A172 (cell line): Measurements from ENCODE around the gene RABL2A. TPM values are rescaled to one million over a fixed set of nuclear protein-coding genes. Genes with fewer than 3 reads are reported as not detected.
"Not testable (repeated sequence)": the region's sequence is repeated elsewhere in the genome, so short reads cannot be mapped to it uniquely, and the experiment has no call there.

ENCODE experiments used
- DNase-seq: peaks from one replicate; pipeline ENCODE4 v3.0.0-alpha.2; 2015; ENCODE audit warnings: low spot score
- total RNA-seq: library from RNA; depleted of rRNA; stranded (reverse); fragments of >200 nt; shearing (Covaris generic); gene quantifications from 2 replicates; pipeline ENCODE4 v1.2.3, GENCODE V29; 2014; rRNA removed

The RABL2A gene
- 7.0 and 14.4 TPM in 2 replicates for total RNA-seq

DNA sequence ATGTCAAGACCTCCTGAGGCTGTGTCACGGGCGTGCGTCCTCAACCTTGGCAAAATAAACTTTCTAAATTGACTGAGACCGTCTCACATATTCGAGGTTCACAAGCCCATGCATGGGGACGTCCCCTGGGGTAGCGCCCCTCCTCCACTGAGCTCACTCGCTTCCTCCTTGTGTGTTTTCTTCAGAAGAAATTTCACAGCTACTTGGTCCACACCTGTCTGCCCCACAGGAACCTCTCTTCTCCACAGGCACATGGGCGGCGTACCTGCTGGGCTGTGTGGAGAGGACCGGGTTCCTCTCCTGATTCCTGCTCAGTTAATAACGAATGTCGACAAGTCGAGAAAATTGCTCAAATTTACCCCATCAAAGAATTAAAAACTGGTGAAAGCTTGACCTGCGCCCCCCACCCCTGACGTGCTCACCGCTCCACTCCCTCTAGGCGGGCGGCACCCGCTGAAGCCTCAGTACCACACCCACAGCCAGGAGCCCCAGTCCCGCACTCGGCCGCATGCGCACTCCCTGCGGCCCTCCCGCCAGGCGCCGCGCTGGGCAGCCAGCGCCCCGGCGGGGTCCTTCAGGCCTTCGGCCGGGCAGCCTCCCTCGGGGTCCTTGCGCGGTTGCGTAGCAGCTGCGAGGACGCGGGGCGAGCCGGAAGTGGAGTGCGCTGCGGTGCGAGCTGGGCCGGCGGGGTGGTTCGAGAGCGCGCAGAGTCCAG is at the start of gene RABL2A:
Gene RABL2A (plus strand): TSS at position 651 of the 715 bp plus-strand sequence. CDS start 1,341 bp downstream, outside the sequence.
- peak; percentile 46 for DNase-seq

DNA sequence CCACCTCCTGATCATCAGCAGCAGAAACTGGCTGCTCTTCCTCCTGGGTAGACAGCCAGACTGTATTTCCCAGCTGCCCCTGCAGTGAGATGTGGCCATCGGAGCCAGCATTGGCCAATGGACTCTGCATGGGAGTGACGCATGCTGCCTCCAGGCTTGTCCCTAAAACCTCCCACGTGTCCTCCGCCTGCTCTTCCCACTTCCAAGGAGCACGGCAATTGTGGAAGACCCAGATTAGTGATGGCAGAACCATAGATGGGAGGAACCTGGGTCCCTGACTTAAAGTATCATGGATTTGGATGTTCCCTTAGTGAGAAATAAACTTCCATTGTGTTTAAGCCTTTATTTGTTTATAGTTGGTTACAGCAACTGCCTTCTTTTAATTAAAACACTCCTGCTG is 48.6 kb upstream of the RABL2A start:
- not testable (repeated sequence) for DNase-seq

DNA sequence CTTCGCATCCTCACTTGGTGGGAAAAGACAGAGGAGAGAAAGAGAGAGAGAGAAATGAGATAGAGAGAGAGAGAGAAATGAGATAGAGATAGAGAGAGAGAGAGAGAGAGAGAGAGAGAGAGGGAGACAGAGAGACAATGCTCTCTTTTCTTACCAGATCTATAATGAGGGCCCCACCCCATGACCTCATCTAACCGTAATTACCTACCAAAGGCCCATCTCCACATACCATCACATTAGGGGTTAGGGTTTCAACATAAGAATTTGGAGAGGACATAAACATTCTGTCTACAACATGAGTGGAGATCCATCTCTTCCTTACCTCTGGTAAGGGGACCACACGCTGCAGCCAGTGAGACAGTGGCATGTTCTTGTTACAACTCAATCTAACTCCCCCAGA is 44.6 kb upstream of the RABL2A start:
- DNase-seq: not testable (repeated sequence)

DNA sequence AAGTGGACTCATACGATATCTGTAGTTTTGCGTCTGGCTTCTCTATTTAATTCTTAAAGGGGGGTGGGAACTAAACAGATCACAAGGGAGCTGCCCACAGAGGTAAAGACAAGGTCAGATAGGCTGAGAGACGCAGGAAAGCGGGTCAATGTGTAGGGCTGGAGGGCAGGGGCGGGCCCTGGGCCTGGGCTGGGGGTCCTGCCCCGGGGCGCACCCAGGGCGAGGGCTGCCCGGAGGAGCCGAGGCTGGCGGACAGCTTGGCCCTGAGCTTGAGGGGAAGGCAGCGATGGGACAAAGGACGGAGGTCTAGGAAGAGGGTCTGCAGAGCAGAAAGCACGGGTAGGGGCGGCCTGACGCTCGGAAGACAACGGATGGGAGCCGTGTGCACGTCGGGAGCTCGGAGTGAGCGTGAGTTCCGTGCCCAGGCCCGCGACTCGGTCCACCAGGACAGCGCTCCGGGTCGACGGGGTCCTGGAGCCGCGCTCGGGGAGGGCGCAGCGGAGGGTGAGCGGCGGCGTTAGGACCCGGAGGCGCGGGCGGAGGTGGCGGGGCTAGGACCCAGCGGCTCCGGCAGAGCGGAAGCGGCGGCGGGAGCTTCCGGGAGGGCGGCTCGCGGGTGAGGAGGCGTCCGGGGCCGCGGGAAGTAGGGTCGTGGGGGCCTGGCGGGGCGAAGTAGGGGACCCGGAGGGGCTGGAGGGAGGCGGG is 43.4 kb upstream of the RABL2A start:
- peak; percentile 44 for DNase-seq

DNA sequence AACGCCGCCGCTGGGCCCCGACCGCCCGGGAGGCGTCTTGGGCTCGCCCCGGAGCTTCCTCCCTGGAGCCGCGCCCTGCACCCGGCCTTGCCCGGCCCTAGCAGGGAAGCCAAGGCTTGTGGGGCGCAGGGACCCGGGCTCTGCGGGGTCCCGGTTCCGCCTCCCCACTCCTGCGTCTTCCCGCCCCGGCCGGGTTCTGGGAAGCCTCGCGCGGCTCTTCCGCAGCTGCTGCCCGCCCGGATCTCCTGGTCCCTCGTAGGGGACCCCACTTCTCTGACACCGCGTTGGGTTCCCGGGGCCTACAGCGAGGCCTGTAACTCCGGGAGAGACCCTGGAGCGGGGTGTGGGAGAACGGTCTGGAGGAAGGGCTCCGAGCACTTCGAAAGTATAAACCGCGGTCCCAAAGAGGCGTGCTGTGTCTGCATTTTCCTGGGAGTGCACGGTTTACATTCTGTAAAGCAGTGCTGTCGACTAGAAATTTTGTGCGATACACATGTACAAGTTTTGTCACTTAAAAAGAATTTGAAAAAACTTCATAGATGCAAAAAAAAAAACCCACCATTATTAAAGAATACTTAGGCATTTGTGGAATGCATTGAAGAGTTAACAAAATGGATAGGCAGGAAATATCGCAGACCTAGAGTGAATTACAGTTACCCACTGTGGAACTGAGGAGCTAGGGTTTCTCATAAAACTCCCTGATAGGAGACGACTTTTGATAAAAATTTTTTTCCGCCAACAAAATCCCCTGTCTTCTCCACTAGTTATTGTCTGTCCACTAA is 42.6 kb upstream of the RABL2A start:
- DNase-seq: not testable (repeated sequence)

DNA sequence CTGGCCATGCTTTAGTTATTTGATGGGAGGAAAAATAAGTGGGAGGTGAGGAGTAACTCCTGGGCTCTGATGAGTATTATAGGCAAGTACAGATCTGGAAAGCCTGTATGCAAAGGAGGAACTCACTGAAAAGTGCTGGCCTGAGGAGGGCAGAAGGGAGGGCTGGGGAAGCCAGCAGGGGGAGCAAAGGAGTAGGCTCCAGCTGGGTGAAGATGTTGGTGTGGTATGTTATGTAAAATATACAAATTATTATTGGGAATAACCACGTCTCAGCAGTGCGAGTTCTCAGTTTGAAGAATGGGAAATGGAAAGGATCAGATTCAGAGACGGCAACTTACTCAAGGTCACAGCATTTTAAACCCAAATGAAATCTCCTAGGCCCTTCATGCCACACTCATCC is 39.9 kb upstream of the RABL2A start:
- DNase-seq: peak; percentile 9

DNA sequence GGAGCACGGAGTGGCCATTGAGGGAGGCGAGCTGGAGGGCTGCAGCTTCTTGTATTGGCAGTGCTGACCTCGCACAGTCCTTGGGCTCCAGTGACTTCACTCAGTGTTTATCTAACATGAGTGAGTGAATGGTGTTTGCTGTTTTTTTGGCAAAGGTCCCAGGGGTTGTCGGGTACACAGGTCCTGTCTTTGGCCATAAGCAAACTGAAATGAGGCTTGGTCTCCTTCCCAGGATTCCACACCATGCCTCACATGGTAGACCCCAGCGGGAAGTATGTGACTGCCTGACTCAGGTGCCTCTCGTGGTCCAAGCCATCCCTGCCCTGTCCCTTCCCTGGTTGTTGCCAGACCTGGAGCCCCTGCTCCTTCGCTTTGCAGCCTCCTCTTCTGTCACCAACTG is 37.5 kb upstream of the RABL2A start:
- not testable (repeated sequence) for DNase-seq

DNA sequence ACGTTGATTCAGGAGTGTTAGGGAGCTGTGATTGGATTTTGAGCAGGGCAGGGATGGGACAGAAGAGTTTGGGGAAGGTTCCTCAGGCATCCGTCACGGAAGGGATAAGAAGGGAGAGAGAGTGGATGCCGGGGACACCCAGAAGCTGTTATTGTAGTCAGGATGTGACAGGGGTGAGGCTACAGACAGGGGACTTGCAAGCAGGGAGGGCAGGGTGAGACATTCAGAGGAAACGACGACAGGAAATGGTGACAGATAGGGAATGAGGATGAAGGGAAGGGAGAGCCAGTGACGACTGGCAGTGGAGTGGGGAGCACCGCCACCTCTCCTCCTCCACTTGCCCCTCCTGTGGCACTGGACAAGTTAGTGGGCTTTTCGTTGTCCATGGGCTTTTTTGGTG is 35.1 kb upstream of the RABL2A start:
- not testable (repeated sequence) for DNase-seq

DNA sequence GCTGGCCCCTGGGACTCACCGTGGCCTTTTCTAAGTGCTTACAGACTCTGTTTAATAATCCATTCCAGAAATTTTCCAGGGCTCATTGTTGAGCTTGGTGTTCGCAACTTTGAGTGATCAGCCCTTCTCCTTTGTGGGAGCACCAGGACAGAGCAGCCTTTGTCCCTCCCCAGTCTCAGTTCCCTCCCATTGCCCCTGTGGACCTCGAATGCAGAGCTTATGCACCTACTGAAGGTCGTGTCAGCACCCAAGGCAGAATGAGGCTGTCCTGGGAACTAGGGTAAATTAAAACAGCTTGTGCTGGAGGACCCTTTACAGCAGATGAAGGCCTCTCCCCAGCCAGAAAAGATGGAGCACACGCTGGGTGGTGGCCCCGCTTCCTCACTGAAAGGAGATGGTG is 33.8 kb upstream of the RABL2A start:
- not testable (repeated sequence) for DNase-seq

DNA sequence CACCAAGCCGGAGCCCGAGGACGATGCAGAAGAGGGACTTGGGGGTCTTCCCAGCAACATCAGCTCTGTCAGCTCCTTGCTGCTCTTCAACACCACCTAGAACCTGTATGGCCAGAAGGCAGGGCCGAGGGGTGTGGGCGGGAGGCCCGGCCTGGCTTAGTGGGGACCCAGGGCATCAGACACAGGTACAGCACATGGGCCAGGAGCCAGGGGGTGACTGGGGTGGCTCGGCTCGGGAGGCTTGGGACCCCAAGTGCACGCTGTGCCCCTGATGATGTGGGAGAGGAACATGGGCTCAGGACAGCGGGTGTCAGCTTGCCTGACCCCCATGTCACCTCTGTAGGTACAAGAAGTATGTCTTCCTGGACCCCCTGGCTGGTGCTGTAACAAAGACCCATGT is 31.3 kb upstream of the RABL2A start:
- not testable (repeated sequence) for DNase-seq

DNA sequence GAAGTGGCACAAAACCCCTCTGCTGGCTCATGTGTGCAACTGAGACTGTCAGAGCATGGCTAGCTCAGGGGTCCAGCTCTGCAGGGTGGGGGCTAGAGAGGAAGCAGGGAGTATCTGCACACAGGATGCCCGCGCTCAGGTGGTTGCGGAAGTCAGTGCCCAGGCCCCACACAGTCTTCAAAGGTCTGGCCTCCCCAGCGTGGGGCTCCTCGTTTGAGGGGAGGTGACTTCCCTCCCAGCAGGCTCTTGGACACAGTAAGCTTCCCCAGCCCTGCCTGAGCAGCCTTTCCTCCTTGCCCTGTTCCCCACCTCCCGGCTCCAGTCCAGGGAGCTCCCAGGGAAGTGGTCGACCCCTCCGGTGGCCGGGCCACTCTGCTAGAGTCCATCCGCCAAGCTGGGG is 29.9 kb upstream of the RABL2A start:
- not testable (repeated sequence) for DNase-seq

DNA sequence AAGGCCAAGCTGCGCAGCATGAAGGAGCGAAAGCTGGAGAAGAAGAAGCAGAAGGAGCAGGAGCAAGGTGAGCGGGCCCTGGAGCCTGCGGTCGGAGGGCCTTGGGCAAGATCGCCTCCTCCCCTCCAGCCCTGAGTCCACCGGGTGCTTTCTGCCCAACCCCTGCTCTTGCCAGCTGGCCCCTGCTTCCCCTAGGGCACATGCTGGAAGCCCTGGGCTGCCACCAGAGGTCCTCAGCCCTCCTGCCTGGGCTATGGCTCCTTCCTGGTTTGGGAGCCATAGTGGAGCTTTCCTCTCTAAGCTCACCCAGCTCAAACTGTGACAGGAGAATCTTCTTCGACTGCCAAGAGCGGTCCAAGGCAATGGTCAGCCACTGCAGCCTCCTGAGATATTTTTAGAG is 29.5 kb upstream of the RABL2A start:
- not testable (repeated sequence) for DNase-seq

DNA sequence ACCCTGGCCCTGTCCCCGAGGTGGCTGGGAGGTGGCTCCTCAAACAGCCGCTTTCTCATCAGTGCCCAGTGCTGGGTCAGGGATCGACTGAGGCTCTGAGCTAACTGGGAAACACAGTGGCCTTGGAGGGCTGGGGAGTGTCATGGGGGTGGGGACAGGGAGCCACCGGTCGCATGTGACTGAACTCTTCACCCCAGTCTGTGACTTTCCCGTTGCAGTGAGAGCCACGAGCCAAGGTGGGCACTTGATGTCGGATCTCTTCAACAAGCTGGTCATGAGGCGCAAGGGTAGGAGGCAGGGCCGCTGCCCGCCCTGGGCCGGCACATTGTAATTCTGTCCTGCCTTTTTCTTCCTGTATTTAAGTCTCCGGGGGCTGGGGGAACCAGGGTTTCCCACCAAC is 28.9 kb upstream of the RABL2A start:
- DNase-seq: not testable (repeated sequence)

DNA sequence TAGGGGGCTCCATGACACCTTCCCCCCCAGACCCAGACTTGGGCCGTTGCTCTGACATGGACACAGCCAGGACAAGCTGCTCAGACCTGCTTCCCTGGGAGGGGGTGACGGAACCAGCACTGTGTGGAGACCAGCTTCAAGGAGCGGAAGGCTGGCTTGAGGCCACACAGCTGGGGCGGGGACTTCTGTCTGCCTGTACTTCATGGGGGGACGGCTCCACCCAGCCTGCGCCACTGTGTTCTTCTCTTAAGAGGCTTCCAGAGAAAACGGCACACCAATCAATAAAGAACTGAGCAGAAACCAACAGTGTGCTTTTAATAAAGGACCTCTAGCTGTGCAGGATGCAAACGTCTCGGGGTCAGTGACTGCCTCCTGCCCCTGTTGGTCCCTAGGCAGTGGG is 28.3 kb upstream of the RABL2A start:
- DNase-seq: not testable (repeated sequence)

DNA sequence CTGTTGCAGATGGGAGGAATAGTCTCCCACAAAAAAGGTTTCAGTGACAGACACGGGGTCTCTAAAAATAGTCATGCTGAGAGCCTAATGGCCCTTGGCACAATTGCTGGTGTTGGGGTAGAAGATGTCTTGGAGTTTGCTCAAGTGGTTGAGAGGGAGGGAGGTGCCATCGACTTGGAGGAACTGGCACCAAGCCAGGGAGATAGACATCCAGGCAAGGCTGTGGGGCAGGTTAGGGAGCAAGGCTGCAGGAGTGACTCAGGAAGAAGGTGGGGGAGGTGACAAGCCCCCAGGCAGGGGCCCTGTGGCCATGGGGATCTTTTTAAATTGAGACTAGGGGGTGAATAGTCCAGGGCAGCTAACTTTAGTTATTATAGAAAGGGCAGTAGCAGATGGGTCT is 27.9 kb upstream of the RABL2A start:
- not testable (repeated sequence) for DNase-seq

DNA sequence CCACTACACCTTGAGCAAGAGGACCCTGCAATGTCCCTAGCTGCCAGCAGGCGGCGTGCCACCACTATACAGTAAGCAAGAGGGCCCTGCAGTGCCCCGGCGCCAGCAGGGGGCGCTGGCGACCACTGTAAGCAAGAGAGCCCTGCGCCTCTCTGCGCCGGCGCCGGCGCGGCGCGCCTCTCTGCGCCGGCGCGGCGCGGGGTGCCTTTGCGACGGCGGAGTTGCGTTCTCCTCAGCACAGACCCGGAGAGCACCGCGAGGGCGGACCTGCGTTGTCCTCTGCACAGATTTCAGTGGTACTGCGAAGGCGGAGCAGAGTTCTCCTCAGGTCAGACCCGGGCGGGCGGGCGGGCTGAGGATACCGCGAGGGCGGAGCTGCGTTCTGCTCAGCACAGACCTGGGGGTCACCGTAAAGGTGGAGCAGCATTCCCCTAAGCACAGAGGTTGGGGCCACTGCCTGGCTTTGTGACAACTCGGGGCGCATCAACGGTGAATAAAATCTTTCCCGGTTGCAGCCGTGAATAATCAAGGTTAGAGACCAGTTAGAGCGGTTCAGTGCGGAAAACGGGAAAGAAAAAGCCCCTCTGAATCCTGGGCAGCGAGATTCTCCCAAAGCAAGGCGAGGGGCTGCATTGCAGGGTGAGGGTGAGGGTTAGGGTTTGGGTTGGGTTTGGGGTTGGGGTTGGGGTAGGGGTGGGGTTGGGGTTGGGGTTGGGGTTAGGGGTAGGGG is 24.9 kb upstream of the RABL2A start:
- DNase-seq: peak; percentile 19

DNA sequence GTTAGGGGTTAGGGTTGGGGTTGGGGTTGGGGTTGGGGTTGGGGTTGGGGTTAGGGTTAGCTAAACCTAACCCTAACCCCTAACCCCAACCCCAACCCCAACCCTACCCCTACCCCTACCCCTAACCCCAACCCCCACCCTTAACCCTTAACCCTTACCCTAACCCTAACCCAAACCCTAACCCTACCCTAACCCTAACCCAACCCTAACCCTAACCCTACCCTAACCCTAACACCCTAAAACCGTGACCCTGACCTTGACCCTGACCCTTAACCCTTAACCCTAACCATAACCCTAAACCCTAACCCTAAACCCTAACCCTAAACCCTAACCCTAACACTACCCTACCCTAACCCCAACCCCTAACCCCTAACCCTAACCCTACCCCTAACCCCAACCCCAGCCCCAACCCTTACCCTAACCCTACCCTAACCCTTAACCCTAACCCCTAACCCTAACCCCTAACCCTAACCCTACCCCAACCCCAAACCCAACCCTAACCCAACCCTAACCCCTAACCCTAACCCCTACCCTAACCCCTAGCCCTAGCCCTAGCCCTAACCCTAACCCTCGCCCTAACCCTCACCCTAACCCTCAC is 24.1 kb upstream of the RABL2A start:
- DNase-seq: no peak

DNA sequence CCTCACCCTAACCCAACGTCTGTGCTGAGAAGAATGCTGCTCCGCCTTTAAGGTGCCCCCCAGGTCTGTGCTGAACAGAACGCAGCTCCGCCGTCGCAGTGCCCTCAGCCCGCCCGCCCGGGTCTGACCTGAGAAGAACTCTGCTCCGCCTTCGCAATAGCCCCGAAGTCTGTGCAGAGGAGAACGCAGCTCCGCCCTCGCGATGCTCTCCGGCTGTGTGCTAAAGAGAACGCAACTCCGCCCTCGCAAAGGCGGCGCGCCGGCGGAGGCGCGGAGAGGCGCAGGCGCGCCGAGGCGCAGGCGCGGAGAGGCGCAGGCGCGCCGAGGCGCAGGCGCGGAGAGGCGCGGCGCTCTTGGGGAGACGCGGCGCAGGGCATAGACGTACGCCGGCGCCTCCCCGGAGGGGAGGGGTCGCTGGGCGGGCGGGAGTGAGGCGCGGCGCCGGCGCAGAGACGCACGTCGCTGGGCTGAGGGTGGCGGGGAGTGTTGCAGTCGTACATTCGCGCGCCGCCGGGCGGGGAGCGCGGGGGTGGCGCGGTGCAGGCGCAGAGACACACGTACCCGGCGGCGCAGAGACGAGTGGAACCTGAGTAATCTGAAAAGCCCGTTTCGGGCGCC is 23.5 kb upstream of the RABL2A start:
- not testable (repeated sequence) for DNase-seq

DNA sequence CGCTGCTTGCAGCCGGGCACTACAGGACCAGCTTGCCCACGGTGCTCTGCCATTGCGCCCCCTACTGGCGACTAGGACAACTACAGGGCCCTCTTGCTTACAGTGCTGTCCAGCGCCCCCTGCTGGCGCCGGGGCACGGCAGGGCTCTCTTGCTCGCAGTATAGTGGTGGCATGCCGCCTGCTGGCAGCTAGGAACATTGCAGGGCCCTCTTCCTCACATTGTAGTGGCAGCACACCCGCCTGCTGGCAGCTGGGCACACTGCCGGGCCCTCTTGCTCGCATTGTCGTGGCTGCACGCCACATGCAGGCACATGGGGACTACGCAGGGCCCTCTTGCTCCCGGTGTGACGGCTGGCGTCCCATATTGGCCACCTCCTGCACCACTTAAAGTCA is 23.0 kb upstream of the RABL2A start:
- peak; percentile 71 for DNase-seq

DNA sequence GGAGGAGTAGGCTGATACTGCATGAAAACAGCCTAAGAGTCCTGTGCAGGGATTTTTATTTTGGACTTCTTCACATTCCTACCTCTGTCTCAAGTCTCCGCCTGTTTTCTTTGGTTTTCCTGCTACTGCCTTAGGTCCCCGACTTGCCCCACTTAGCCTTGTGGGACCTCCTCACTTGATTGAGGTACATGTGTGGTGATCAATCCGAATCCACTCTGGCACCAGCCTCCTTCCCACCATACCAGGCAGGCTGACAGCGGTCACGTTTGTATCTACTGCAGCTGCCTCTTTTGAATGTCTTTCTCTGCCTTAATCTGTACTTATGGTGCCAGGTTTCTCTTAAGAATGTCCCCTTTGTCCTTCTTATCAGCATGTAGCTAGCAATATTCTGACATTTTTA is 22.4 kb upstream of the RABL2A start:
- DNase-seq: not testable (repeated sequence)

DNA sequence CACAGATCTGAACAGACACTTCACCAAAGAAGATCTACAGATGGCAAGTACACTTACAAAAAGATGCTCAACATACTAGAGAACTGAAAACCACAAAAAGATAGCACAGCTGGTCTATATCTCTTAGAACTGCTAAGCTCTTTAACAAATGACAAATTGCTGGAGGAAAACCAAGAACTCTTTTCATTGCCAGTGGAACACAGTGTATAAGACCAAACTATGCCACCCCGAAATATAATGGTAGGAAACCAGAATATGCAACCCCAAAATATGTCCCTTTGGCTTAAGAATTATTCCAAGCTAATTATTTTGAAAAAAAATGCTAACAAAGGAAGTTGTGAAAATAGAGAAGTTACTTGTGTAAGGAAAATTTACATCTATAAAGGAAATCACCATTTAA is 21.0 kb upstream of the RABL2A start:
- not testable (repeated sequence) for DNase-seq
